Measurements from ENCODE around the gene PRDX5.

DNA sequence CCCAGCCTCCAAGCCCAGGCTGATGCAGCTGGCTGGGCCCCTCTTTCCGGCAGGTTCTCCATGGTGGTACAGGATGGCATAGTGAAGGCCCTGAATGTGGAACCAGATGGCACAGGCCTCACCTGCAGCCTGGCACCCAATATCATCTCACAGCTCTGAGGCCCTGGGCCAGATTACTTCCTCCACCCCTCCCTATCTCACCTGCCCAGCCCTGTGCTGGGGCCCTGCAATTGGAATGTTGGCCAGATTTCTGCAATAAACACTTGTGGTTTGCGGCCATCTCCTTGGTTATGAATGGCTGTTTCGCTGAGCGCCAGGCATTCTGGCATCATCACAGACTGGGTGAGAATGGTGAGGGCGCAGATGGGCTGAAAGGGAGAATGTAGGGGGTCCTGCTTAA is 3.6 kb downstream of the PRDX5 start:
- TF ChIP-seq, protein P1, sequence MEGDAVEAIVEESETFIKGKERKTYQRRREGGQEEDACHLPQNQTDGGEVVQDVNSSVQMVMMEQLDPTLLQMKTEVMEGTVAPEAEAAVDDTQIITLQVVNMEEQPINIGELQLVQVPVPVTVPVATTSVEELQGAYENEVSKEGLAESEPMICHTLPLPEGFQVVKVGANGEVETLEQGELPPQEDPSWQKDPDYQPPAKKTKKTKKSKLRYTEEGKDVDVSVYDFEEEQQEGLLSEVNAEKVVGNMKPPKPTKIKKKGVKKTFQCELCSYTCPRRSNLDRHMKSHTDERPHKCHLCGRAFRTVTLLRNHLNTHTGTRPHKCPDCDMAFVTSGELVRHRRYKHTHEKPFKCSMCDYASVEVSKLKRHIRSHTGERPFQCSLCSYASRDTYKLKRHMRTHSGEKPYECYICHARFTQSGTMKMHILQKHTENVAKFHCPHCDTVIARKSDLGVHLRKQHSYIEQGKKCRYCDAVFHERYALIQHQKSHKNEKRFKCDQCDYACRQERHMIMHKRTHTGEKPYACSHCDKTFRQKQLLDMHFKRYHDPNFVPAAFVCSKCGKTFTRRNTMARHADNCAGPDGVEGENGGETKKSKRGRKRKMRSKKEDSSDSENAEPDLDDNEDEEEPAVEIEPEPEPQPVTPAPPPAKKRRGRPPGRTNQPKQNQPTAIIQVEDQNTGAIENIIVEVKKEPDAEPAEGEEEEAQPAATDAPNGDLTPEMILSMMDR (IDR thresholded peaks at IDR 0.05; ENCODE audit: low read length): no peak
- TF ChIP-seq EZH2phosphoT487 (IDR thresholded peaks at IDR 0.05; ENCODE audit: low read length) (no peak), EZH2 (optimal IDR thresholded peaks at IDR 0.05; ENCODE audit: low read depth, low read length) (no peak)

Measured in MM.1S (cell line).